WTC11 (cell line): ENCODE results near the gene AIG1. TPM values are rescaled to one million over a fixed set of nuclear protein-coding genes. Genes with fewer than 3 reads are reported as not detected.

ENCODE experiments used
- ATAC-seq: fragments of 200-7000 bp; cut with Tn5 transposase; 2 replicates; pipeline ENCODE4 v1.10.0; 2021; ENCODE audit warnings: mild to moderate bottlenecking, moderate library complexity
- CTCF ChIA-PET: fragments of 300-600 bp; sonication (Branson Sonifier 250); formaldehyde crosslinking; loops from one replicate; lab custom pipeline; 2021; ENCODE audit warnings: antibody characterized with exemption; lab: Charles Lee
- POLR2A ChIA-PET: fragments of 350-600 bp; sonication (Branson Sonifier 250); formaldehyde crosslinking; loops from one replicate; lab custom pipeline; 2021; ENCODE audit warnings: antibody characterized with exemption; lab: Charles Lee
- DNase-seq: peaks from one replicate; pipeline ENCODE4 v3.0.0; 2021; ENCODE audit warnings: low spot score
- H3K27ac Mint-ChIP-seq: 2 replicates; pipeline ENCODE4 v1.8.0; 2021; ENCODE audit warnings: mixed read lengths
- H3K27me3 Mint-ChIP-seq: 2 replicates; pipeline ENCODE4 v1.8.0; 2021; ENCODE audit warnings: low read depth, mild to moderate bottlenecking, moderate library complexity, mixed read lengths
- H3K36me3 Mint-ChIP-seq: 2 replicates; pipeline ENCODE4 v1.8.0; 2021; ENCODE audit warnings: mixed read lengths
- H3K4me1 Mint-ChIP-seq: 2 replicates; pipeline ENCODE4 v1.8.0; 2022; ENCODE audit warnings: mixed read lengths
- H3K4me3 Mint-ChIP-seq: 2 replicates; pipeline ENCODE4 v1.8.0; 2021; ENCODE audit warnings: mild to moderate bottlenecking, moderate library complexity, mixed read lengths
- H3K9me3 Mint-ChIP-seq: 2 replicates; pipeline ENCODE4 v1.8.0; 2021; ENCODE audit warnings: mixed read lengths
- ATF1 ChIP-seq: sonication (generic); formaldehyde crosslinking; IDR thresholded peaks from 2 replicates; pipeline ENCODE4 v1.8.1; 2023; ENCODE audit warnings: mild to moderate bottlenecking, moderate library complexity, missing genetic modification reagents
- CBFB ChIP-seq: sonication (generic); formaldehyde crosslinking; IDR thresholded peaks from 2 replicates; pipeline ENCODE4 v1.8.1; 2022; ENCODE audit warnings: mild to moderate bottlenecking, low read depth, missing genetic modification reagents
- ELF4 ChIP-seq: sonication (generic); formaldehyde crosslinking; IDR thresholded peaks from 2 replicates; pipeline ENCODE4 v1.8.1; 2022; ENCODE audit warnings: low read depth, mild to moderate bottlenecking, moderate library complexity, missing genetic modification reagents
- FOXJ3 ChIP-seq: sonication (generic); formaldehyde crosslinking; IDR thresholded peaks from 2 replicates; pipeline ENCODE4 v1.9.0; 2021; ENCODE audit warnings: missing genetic modification reagents, mild to moderate bottlenecking, borderline replicate concordance
- HMGA2 ChIP-seq: fragments of 250-450 bp; sonication (Bioruptor Pico); IDR thresholded peaks from 2 replicates; pipeline ENCODE4 v1.4.0; 2021; ENCODE audit warnings: mild to moderate bottlenecking, moderate library complexity
- NFYB ChIP-seq: sonication (generic); formaldehyde crosslinking; conservative IDR thresholded peaks from 2 replicates; pipeline ENCODE4 v1.8.0; 2022; ENCODE audit warnings: low read depth, missing genetic modification reagents
- NR2C2 ChIP-seq: sonication (generic); formaldehyde crosslinking; IDR thresholded peaks from 2 replicates; pipeline ENCODE4 v1.8.0; 2022; ENCODE audit warnings: mild to moderate bottlenecking, missing genetic modification reagents
- OVOL2 ChIP-seq: fragments of 250-450 bp; sonication (Bioruptor Pico); IDR thresholded peaks from 2 replicates; pipeline ENCODE4 v1.9.0; 2021; ENCODE audit warnings: mild to moderate bottlenecking, borderline replicate concordance
- RELA ChIP-seq: sonication (generic); formaldehyde crosslinking; IDR thresholded peaks from 2 replicates; pipeline ENCODE4 v1.8.1; 2022; ENCODE audit warnings: missing genetic modification reagents, mild to moderate bottlenecking, borderline replicate concordance
- RORB ChIP-seq: fragments of 250-450 bp; sonication (Bioruptor Pico); IDR thresholded peaks from 2 replicates; pipeline ENCODE4 v1.9.0; 2021; ENCODE audit warnings: mild to moderate bottlenecking
- SOX15 ChIP-seq: fragments of 250-450 bp; sonication (Bioruptor Pico); IDR thresholded peaks from 2 replicates; pipeline ENCODE4 v1.9.0; 2021; ENCODE audit warnings: mild to moderate bottlenecking
- total RNA-seq: library from RNA; stranded (reverse); gene quantifications from 3 replicates; pipeline ENCODE4 v1.2.3, GENCODE V29; 2021
- TF ChIP-seq, protein P1 (sequence below): fragments of 250-450 bp; sonication (Bioruptor Pico); conservative IDR thresholded peaks from 2 replicates; pipeline ENCODE4 v1.9.0; 2021; ENCODE audit warnings: mild to moderate bottlenecking
- TF ChIP-seq, protein P2 (sequence below): fragments of 250-450 bp; sonication (Bioruptor Pico); IDR thresholded peaks from 2 replicates; pipeline ENCODE4 v2.1.2; 2022; ENCODE audit warnings: mild to moderate bottlenecking, moderate library complexity
- TF ChIP-seq, protein P3 (sequence below): sonication (generic); formaldehyde crosslinking; IDR thresholded peaks from 2 replicates; pipeline ENCODE4 v1.8.1; 2022; ENCODE audit warnings: low read depth, mild to moderate bottlenecking, moderate library complexity, missing genetic modification reagents, borderline replicate concordance
- TF ChIP-seq, protein P4 (sequence below): sonication (generic); formaldehyde crosslinking; IDR thresholded peaks from 2 replicates; pipeline ENCODE4 v1.8.1; 2023; ENCODE audit warnings: mild to moderate bottlenecking, missing genetic modification reagents, borderline replicate concordance
- TF ChIP-seq, protein P5 (sequence below): fragments of 250-450 bp; sonication (Bioruptor Pico); IDR thresholded peaks from 2 replicates; pipeline ENCODE4 v1.9.0; 2021; ENCODE audit warnings: mild to moderate bottlenecking, borderline replicate concordance
- TF ChIP-seq, protein P6 (sequence below): sonication (generic); formaldehyde crosslinking; IDR thresholded peaks from 2 replicates; pipeline ENCODE4 v1.8.0; 2022; ENCODE audit warnings: mild to moderate bottlenecking, missing genetic modification reagents
- TF ChIP-seq, protein P7 (sequence below): fragments of 250-450 bp; sonication (Bioruptor Pico); IDR thresholded peaks from 2 replicates; pipeline ENCODE4 v1.9.0; 2021; ENCODE audit warnings: mild to moderate bottlenecking

Gene AIG1
- total RNA-seq, 1 experiment from 2014 or later = 38.8 TPM

DNA sequence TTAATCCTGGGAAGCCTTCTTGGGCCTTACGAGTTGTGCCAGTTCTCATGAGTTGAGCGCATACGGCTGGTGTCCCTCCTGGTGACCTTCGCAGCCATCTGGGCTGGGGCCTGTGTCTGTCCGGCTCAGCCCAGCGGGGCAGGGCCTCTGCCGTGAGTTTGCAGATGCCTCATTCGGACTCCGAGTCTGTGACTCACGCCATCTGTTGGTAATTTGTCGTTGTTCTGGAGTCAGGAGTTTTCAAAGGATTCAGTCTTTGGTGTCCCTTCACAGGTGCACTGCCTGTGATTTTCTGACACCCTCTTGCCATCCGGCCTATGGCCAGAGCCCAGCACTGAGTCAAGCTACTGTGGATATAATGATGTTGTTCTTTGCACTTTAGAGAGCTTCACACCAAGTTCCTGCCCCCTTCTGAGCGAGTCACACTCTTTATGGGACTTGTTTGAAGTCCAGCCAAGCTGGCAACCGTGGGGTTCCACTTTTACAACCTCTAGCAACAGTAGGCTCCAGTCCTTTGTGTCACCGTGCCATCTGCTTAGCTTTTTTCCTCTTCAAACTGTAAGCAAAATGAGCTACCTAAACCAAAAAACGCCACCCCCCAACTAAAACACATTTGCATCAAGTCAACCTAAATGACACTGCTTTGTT is 175.6 kb downstream of the AIG1 start:
- DNase-seq = peak; percentile 17
- POLR2A ChIA-PET = no interaction called here
- CTCF ChIA-PET = interaction anchor here (1.8 to 1.9 kb wide), 2 partner anchors 60 to 100 kb away, joined by 4 to 6 read pairs; no protein-coding TSS in a partner anchor
- H3K36me3 Mint-ChIP-seq = no peaks in the 10 kb centered on the region
- TF ChIP-seq, protein P1, sequence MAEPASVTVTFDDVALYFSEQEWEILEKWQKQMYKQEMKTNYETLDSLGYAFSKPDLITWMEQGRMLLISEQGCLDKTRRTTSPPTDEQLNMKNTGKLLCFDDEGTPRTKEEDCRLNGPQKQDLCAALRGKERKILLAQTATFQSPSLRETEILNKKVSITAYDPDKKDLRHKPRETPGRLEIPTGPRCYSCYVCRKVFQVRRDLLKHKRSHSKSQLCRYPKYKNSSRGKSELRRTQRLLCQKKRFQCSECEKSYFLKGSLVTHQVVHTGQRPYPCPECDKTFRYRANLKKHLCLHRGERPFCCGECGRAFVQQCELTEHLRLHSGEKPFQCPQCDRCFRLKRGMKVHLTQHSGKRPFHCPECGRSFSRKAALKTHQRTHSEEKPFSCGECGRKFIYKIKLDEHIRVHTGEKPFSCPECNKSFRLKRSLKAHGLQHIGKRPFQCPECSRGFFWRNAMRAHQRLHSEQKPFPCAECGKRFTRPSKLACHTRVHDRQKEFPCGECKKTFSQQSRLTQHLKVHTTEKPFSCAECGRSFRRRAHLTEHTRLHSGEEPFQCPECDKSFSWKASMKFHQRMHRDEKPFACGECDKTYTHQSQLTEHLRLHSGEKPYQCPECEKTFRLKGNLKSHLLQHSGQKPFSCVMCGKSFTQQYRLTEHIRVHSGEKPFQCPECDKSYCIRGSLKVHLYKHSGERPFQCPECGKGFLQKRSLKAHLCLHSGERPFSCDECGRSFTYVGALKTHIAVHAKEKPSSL (CRISPR knock-in tag) = no peak
- no peak for TF ChIP-seq NFYB
- no peak for TF ChIP-seq HMGA2
- TF ChIP-seq, protein P2, sequence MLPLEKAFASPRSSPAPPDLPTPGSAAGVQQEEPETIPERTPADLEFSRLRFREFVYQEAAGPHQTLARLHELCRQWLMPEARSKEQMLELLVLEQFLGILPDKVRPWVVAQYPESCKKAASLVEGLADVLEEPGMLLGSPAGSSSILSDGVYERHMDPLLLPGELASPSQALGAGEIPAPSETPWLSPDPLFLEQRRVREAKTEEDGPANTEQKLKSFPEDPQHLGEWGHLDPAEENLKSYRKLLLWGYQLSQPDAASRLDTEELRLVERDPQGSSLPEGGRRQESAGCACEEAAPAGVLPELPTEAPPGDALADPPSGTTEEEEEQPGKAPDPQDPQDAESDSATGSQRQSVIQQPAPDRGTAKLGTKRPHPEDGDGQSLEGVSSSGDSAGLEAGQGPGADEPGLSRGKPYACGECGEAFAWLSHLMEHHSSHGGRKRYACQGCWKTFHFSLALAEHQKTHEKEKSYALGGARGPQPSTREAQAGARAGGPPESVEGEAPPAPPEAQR (CRISPR knock-in tag) = no peak
- TF ChIP-seq OVOL2 (CRISPR knock-in tag) = no peak
- TF ChIP-seq ATF1 (CRISPR knock-in tag) = no peak
- no peak for TF ChIP-seq ELF4 (CRISPR knock-in tag)
- no peak for TF ChIP-seq NR2C2 (CRISPR knock-in tag)
- TF ChIP-seq FOXJ3 (CRISPR knock-in tag) = no peak
- TF ChIP-seq, protein P3, sequence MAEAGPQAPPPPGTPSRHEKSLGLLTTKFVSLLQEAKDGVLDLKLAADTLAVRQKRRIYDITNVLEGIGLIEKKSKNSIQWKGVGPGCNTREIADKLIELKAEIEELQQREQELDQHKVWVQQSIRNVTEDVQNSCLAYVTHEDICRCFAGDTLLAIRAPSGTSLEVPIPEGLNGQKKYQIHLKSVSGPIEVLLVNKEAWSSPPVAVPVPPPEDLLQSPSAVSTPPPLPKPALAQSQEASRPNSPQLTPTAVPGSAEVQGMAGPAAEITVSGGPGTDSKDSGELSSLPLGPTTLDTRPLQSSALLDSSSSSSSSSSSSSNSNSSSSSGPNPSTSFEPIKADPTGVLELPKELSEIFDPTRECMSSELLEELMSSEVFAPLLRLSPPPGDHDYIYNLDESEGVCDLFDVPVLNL (CRISPR knock-in tag) = no peak
- TF ChIP-seq, protein P4, sequence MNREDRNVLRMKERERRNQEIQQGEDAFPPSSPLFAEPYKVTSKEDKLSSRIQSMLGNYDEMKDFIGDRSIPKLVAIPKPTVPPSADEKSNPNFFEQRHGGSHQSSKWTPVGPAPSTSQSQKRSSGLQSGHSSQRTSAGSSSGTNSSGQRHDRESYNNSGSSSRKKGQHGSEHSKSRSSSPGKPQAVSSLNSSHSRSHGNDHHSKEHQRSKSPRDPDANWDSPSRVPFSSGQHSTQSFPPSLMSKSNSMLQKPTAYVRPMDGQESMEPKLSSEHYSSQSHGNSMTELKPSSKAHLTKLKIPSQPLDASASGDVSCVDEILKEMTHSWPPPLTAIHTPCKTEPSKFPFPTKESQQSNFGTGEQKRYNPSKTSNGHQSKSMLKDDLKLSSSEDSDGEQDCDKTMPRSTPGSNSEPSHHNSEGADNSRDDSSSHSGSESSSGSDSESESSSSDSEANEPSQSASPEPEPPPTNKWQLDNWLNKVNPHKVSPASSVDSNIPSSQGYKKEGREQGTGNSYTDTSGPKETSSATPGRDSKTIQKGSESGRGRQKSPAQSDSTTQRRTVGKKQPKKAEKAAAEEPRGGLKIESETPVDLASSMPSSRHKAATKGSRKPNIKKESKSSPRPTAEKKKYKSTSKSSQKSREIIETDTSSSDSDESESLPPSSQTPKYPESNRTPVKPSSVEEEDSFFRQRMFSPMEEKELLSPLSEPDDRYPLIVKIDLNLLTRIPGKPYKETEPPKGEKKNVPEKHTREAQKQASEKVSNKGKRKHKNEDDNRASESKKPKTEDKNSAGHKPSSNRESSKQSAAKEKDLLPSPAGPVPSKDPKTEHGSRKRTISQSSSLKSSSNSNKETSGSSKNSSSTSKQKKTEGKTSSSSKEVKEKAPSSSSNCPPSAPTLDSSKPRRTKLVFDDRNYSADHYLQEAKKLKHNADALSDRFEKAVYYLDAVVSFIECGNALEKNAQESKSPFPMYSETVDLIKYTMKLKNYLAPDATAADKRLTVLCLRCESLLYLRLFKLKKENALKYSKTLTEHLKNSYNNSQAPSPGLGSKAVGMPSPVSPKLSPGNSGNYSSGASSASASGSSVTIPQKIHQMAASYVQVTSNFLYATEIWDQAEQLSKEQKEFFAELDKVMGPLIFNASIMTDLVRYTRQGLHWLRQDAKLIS (CRISPR knock-in tag) = no peak
- no peak for TF ChIP-seq RELA (CRISPR knock-in tag)
- TF ChIP-seq, all 79 proteins: peak for 0
- peaks cover 25% of the 10 kb centered on the region for H3K4me1 Mint-ChIP-seq
- no peak overlapping the region for H3K27ac Mint-ChIP-seq
- H3K27me3 Mint-ChIP-seq = no peaks in the 10 kb centered on the region
- H3K4me3 Mint-ChIP-seq = no peak overlapping the region
- 0 out of 2 replicates have a peak, but pooled peaks cover 5% of the 10 kb centered on the region for H3K9me3 Mint-ChIP-seq
- peak; percentile 69 for ATAC-seq

DNA sequence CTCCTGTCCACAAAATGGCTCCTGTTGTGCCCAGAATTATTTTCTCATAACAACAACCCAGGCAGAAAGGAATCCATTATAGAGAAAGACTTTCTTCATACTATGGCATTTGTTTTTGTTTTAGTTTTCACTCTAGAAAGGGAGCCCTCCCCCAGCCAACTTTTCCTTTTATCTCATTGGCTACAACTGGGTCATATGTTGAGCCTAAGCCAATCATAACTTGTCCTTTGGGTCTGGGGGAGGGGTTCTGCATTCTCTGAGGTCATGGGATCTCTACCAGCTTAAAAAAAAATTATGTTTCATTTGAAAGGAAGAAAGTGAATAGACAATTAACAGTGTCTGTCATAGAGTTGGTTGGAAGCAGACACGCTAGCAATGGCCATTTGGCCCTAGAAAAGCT is 177.6 kb downstream of the AIG1 start:
- H3K4me1 Mint-ChIP-seq = peaks cover 28% of the 10 kb centered on the region
- POLR2A ChIA-PET = no interaction called here
- DNase-seq = no peak
- TF ChIP-seq, protein P5, sequence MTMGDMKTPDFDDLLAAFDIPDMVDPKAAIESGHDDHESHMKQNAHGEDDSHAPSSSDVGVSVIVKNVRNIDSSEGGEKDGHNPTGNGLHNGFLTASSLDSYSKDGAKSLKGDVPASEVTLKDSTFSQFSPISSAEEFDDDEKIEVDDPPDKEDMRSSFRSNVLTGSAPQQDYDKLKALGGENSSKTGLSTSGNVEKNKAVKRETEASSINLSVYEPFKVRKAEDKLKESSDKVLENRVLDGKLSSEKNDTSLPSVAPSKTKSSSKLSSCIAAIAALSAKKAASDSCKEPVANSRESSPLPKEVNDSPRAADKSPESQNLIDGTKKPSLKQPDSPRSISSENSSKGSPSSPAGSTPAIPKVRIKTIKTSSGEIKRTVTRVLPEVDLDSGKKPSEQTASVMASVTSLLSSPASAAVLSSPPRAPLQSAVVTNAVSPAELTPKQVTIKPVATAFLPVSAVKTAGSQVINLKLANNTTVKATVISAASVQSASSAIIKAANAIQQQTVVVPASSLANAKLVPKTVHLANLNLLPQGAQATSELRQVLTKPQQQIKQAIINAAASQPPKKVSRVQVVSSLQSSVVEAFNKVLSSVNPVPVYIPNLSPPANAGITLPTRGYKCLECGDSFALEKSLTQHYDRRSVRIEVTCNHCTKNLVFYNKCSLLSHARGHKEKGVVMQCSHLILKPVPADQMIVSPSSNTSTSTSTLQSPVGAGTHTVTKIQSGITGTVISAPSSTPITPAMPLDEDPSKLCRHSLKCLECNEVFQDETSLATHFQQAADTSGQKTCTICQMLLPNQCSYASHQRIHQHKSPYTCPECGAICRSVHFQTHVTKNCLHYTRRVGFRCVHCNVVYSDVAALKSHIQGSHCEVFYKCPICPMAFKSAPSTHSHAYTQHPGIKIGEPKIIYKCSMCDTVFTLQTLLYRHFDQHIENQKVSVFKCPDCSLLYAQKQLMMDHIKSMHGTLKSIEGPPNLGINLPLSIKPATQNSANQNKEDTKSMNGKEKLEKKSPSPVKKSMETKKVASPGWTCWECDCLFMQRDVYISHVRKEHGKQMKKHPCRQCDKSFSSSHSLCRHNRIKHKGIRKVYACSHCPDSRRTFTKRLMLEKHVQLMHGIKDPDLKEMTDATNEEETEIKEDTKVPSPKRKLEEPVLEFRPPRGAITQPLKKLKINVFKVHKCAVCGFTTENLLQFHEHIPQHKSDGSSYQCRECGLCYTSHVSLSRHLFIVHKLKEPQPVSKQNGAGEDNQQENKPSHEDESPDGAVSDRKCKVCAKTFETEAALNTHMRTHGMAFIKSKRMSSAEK (CRISPR knock-in tag) = no peak
- TF ChIP-seq CBFB (CRISPR knock-in tag) (no peak), RORB (no peak), SOX15 (CRISPR knock-in tag) (no peak)
- TF ChIP-seq, protein P6, sequence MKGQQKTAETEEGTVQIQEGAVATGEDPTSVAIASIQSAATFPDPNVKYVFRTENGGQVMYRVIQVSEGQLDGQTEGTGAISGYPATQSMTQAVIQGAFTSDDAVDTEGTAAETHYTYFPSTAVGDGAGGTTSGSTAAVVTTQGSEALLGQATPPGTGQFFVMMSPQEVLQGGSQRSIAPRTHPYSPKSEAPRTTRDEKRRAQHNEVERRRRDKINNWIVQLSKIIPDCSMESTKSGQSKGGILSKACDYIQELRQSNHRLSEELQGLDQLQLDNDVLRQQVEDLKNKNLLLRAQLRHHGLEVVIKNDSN = no peak
- TF ChIP-seq, protein P7, sequence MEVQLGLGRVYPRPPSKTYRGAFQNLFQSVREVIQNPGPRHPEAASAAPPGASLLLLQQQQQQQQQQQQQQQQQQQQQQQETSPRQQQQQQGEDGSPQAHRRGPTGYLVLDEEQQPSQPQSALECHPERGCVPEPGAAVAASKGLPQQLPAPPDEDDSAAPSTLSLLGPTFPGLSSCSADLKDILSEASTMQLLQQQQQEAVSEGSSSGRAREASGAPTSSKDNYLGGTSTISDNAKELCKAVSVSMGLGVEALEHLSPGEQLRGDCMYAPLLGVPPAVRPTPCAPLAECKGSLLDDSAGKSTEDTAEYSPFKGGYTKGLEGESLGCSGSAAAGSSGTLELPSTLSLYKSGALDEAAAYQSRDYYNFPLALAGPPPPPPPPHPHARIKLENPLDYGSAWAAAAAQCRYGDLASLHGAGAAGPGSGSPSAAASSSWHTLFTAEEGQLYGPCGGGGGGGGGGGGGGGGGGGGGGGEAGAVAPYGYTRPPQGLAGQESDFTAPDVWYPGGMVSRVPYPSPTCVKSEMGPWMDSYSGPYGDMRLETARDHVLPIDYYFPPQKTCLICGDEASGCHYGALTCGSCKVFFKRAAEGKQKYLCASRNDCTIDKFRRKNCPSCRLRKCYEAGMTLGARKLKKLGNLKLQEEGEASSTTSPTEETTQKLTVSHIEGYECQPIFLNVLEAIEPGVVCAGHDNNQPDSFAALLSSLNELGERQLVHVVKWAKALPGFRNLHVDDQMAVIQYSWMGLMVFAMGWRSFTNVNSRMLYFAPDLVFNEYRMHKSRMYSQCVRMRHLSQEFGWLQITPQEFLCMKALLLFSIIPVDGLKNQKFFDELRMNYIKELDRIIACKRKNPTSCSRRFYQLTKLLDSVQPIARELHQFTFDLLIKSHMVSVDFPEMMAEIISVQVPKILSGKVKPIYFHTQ (CRISPR knock-in tag) = no peak

More for the DNA sequence above, 177.6 kb downstream of the AIG1 start:
- CTCF ChIA-PET = no interaction called here
- Mint-ChIP-seq H3K9me3 (0 out of 2 replicates have a peak, but pooled peaks cover 5% of the 10 kb centered on the region), H3K27me3 (no peaks in the 10 kb centered on the region), H3K4me3 (no peak overlapping the region), H3K27ac (no peak overlapping the region), H3K36me3 (no peaks in the 10 kb centered on the region)
- ATAC-seq = no peak
